H1 (cell line): Measurements from ENCODE around the gene TEN1. TPM values are rescaled to one million over a fixed set of nuclear protein-coding genes. Genes with fewer than 3 reads are reported as not detected.

Experiments used
- polyA plus RNA-seq, 7 experiments: library from polyadenylated mRNA; depleted of rRNA in 3 of 7; stranded (reverse) in 5 of 7; unstranded in 2 of 7; fragments of >200 nt in 5 of 7; fragments of 200-250 nt in 2 of 7; gene quantifications; 1 replicate in 5 of 7; 2 replicates in 1 of 7; 4 replicates in 1 of 7; pipeline versions ENCODE4 v1.2.1 to v1.2.3, GENCODE V29; 2011 to 2013; ENCODE audit warnings: missing spikeins in 2 of 7, mixed read lengths in 2 of 7
- total RNA-seq: library from RNA; stranded (reverse); fragmentation: NEBNext Ultra II Directional; extraction: Animal tissue kit (Norgen Biotek cat#: 25700); gene quantifications from 2 replicates; pipeline ENCODE4 v1.2.1, GENCODE V29; 2021

Gene TEN1
- total and polyA plus RNA-seq, 2 of the 8 experiments (the other 6 are each of a cell fraction or from before 2014, with no cell fraction given) = 15.9 to 18.7 TPM

Other genes starting within 250 kb of the TEN1 start
- gene GALK1, start 214.0 kb upstream of the TEN1 start, total RNA-seq = 31.0 and 34.1 TPM in 2 replicates
- 47.9 and 65.5 TPM in 2 replicates for gene GALK1, start 214.0 kb upstream of the TEN1 start, polyA plus RNA-seq (2011; rRNA removed)
- 33.0 and 33.3 TPM in 2 replicates for gene UNK, start 194.4 kb upstream of the TEN1 start, total RNA-seq
- gene UNK, start 194.4 kb upstream of the TEN1 start, polyA plus RNA-seq (2011; rRNA removed) = 24.2 and 28.9 TPM in 2 replicates
- 7.5 and 8.4 TPM in 2 replicates for gene UNC13D, start 134.8 kb upstream of the TEN1 start, total RNA-seq
- gene UNC13D, start 134.8 kb upstream of the TEN1 start, polyA plus RNA-seq (2011; rRNA removed) = 3.6 and 5.2 TPM in 2 replicates
- 61.8 and 71.2 TPM in 2 replicates for gene WBP2, start 123.9 kb upstream of the TEN1 start, total RNA-seq
- gene WBP2, start 123.9 kb upstream of the TEN1 start, polyA plus RNA-seq (2011; rRNA removed) = 48.2 and 72.0 TPM in 2 replicates
- gene TRIM47, start 100.7 kb upstream of the TEN1 start, total RNA-seq = 5.1 and 6.4 TPM in 2 replicates
- 6.3 and 11.6 TPM in 2 replicates for gene TRIM47, start 100.7 kb upstream of the TEN1 start, polyA plus RNA-seq (2011; rRNA removed)
- gene TRIM65, start 82.3 kb upstream of the TEN1 start, total RNA-seq = 47.7 and 48.6 TPM in 2 replicates
- gene TRIM65, start 82.3 kb upstream of the TEN1 start, polyA plus RNA-seq (2011; rRNA removed) = 21.2 and 25.6 TPM in 2 replicates
- 125 and 132 TPM in 2 replicates for gene MRPL38, start 74.4 kb upstream of the TEN1 start, total RNA-seq
- 78.4 and 138 TPM in 2 replicates for gene MRPL38, start 74.4 kb upstream of the TEN1 start, polyA plus RNA-seq (2011; rRNA removed)
- 13.1 and 13.8 TPM in 2 replicates for gene FBF1, start 38.2 kb upstream of the TEN1 start, total RNA-seq
- 8.1 and 12.5 TPM in 2 replicates for gene FBF1, start 38.2 kb upstream of the TEN1 start, polyA plus RNA-seq (2011; rRNA removed)
- gene ACOX1, start 74 bp upstream of the TEN1 start, total RNA-seq = 27.4 and 30.4 TPM in 2 replicates
- gene ACOX1, start 74 bp upstream of the TEN1 start, polyA plus RNA-seq (2011; rRNA removed) = 10.2 and 10.5 TPM in 2 replicates
- gene CDK3, start 21.6 kb downstream of the TEN1 start, total RNA-seq = 7.4 and 10.0 TPM in 2 replicates
- 14.6 and 20.1 TPM in 2 replicates for gene CDK3, start 21.6 kb downstream of the TEN1 start, polyA plus RNA-seq (2011; rRNA removed)
- 0.75 and 0.99 TPM in 2 replicates for gene EVPL, start 48.1 kb downstream of the TEN1 start, total RNA-seq
- gene EVPL, start 48.1 kb downstream of the TEN1 start, polyA plus RNA-seq (2011; rRNA removed) = 0.20 and 0.35 TPM in 2 replicates
- gene SRP68, start 93.3 kb downstream of the TEN1 start, total RNA-seq = 83.5 and 84.6 TPM in 2 replicates
- gene SRP68, start 93.3 kb downstream of the TEN1 start, polyA plus RNA-seq (2011; rRNA removed) = 50.0 and 57.7 TPM in 2 replicates
- gene GALR2, start 95.5 kb downstream of the TEN1 start, total RNA-seq = 0.86 and 1.0 TPM in 2 replicates
- 2.2 and 2.5 TPM in 2 replicates for gene GALR2, start 95.5 kb downstream of the TEN1 start, polyA plus RNA-seq (2011; rRNA removed)
- 0.26 TPM in 1 of 2 replicates, not detected in the other for gene ZACN, start 99.9 kb downstream of the TEN1 start, total RNA-seq
- not detected in 2 replicates for gene ZACN, start 99.9 kb downstream of the TEN1 start, polyA plus RNA-seq (2011; rRNA removed)
- gene EXOC7, start 124.5 kb downstream of the TEN1 start, total RNA-seq = 92.6 and 95.3 TPM in 2 replicates
- 77.1 and 83.3 TPM in 2 replicates for gene EXOC7, start 124.5 kb downstream of the TEN1 start, polyA plus RNA-seq (2011; rRNA removed)
- 4.9 and 5.4 TPM in 2 replicates for gene FOXJ1, start 162.0 kb downstream of the TEN1 start, total RNA-seq
- gene FOXJ1, start 162.0 kb downstream of the TEN1 start, polyA plus RNA-seq (2011; rRNA removed) = 4.6 and 4.7 TPM in 2 replicates